ENCODE results near the gene PGLYRP4. TPM values are rescaled to one million over a fixed set of nuclear protein-coding genes. Genes with fewer than 3 reads are reported as not detected.

Gene PGLYRP4
- total RNA-seq (not detected), polyA plus RNA-seq (not detected)
- long read RNA-seq, donor 1, result 0 reads
- long read RNA-seq, donor 2, result 0 reads

GRCh38 chr1:153348511-153349362 is at the start of gene PGLYRP4:
Gene PGLYRP4, minus strand, starts transcription at chr1:153348841. Its CDS starts 909 bp downstream, at chr1:153347932.
- DNase-seq (no peak), ATAC-seq (no peak)
- TF ChIP-seq CTCF (IDR thresholded peaks at IDR 0.05), result no peak
- Histone ChIP-seq H3K27ac (no peak within 1 kb of the TSS), H3K4me3 (no peak within 1 kb of the TSS), H3K4me1 (no peaks in the 10 kb centered on the region), H3K9me3 (no peaks in the 10 kb centered on the region), H3K36me3 (ENCODE audit: insufficient read depth in 1 of 2, low read depth in 1 of 2) (no peaks in the 10 kb centered on the region), H3K27me3 (ENCODE audit: insufficient read depth in 3 of 3, low read length in 2 of 3) (peaks cover 0 to 34% (median 3%) of the 10 kb centered on the region in 3 donors)
- 52 to 60% (median 55%) methylated on average over 9 to 10 of the region's 10 CpGs for WGBS, 3 donors
- intact Hi-C loops (cut with DNase I), result no loop called here

- WGBS, 3 donors, result 74 to 81% (median 78%) methylated on average over 5 to 6 of the region's 6 CpGs
- ATAC-seq (no peak), DNase-seq (no peak)
- Histone ChIP-seq H3K36me3 (ENCODE audit: insufficient read depth in 1 of 2, low read depth in 1 of 2) (no peaks in the 10 kb centered on the region), H3K27me3 (ENCODE audit: insufficient read depth in 3 of 3, low read length in 2 of 3) (peaks cover 0 to 6% (median 0%) of the 10 kb centered on the region in 3 donors), H3K9me3 (no peaks in the 10 kb centered on the region), H3K27ac (no peak overlapping the region), H3K4me1 (no peaks in the 10 kb centered on the region), H3K4me3 (no peak overlapping the region)
- TF ChIP-seq CTCF (IDR thresholded peaks at IDR 0.05), result no peak
- intact Hi-C loops (cut with DNase I), result loop anchor here in 1 of 2 donors (5.0 kb wide), 1 partner anchor 46 kb away; no protein-coding TSS in a partner anchor
These were observed 49.4 kb upstream of the PGLYRP4 start for GRCh38 chr1:153397924-153398651.

- Histone ChIP-seq H3K27me3 (ENCODE audit: insufficient read depth in 3 of 3, low read length in 2 of 3) (peaks cover 0 to 6% (median 0%) of the 10 kb centered on the region in 3 donors), H3K9me3 (no peaks in the 10 kb centered on the region), H3K36me3 (ENCODE audit: insufficient read depth in 1 of 2, low read depth in 1 of 2) (no peaks in the 10 kb centered on the region), H3K27ac (no peak overlapping the region), H3K4me1 (no peaks in the 10 kb centered on the region), H3K4me3 (no peak overlapping the region)
- WGBS, 3 donors, result 78 to 81% (median 79%) methylated on average over 19 of the region's 19 CpGs
- no peak for TF ChIP-seq CTCF (IDR thresholded peaks at IDR 0.05)
- DNase-seq, result no peak
- no peak for ATAC-seq
- intact Hi-C loops (cut with DNase I), result loop anchor here in 1 of 2 donors (5.0 kb wide), 1 partner anchor 45 kb away; no protein-coding TSS in a partner anchor
These were observed 48.6 kb upstream of the PGLYRP4 start for GRCh38 chr1:153397051-153397923.

- ATAC-seq, result no peak
- TF ChIP-seq CTCF (IDR thresholded peaks at IDR 0.05), result no peak
- WGBS, 3 donors, result 80 to 82% (median 82%) methylated on average over 6 of the region's 6 CpGs
These were observed 47.8 kb upstream of the PGLYRP4 start for GRCh38 chr1:153396461-153396860.

More at GRCh38 chr1:153396461-153396860, 47.8 kb upstream of the PGLYRP4 start:
- no peaks in the 10 kb centered on the region for H3K4me1 ChIP-seq
- H3K4me3 ChIP-seq, result no peak overlapping the region
- no peak overlapping the region for H3K27ac ChIP-seq
- no peaks in the 10 kb centered on the region for H3K9me3 ChIP-seq
- H3K27me3 ChIP-seq (ENCODE audit: insufficient read depth in 3 of 3, low read length in 2 of 3), result no peaks in the 10 kb centered on the region
- no peaks in the 10 kb centered on the region for H3K36me3 ChIP-seq (ENCODE audit: insufficient read depth in 1 of 2, low read depth in 1 of 2)
- no peak for DNase-seq
- intact Hi-C loops (cut with DNase I), result loop anchor here in 1 of 2 donors (5.0 kb wide), 1 partner anchor 44 kb away; no protein-coding TSS in a partner anchor
